Activated naive CD8-positive, alpha-beta T cell treated with anti-CD3 and anti-CD28 coated beads for 36 hours (primary cell): ENCODE results near the gene CALR3. TPM values are rescaled to one million over a fixed set of nuclear protein-coding genes. Genes with fewer than 3 reads are reported as not detected.

Experiments
- DNase-seq: peaks from one replicate; pipeline ENCODE4 v3.0.0; 2021
- H3K27ac Mint-ChIP-seq: one replicate; pipeline ENCODE4 v1.8.0; 2022; ENCODE audit warnings: mild to moderate bottlenecking, moderate library complexity, mixed read lengths
- H3K27me3 Mint-ChIP-seq: one replicate; pipeline ENCODE4 v1.8.0; 2022; ENCODE audit warnings: mild to moderate bottlenecking, mixed read lengths
- H3K36me3 Mint-ChIP-seq: one replicate; pipeline ENCODE4 v1.8.0; 2021; ENCODE audit warnings: mild to moderate bottlenecking, mixed read lengths
- H3K4me1 Mint-ChIP-seq: one replicate; pipeline ENCODE4 v1.8.0; 2021; ENCODE audit warnings: mixed read lengths
- H3K4me3 Mint-ChIP-seq: one replicate; pipeline ENCODE4 v1.8.0; 2022; ENCODE audit warnings: mild to moderate bottlenecking, moderate library complexity, mixed read lengths
- H3K9me3 Mint-ChIP-seq: one replicate; pipeline ENCODE4 v1.8.0; 2022; ENCODE audit warnings: mixed read lengths
- total RNA-seq, 2 experiments: library from RNA; stranded (reverse); gene quantifications; one replicate each; pipeline ENCODE4 v1.2.3, GENCODE V29; 2021

The CALR3 gene
- total RNA-seq, 2 experiments from 2014 or later = 0.16 TPM; not detected in 1

- Mint-ChIP-seq H3K4me1 (no peaks in the 10 kb centered on the region), H3K4me3 (no peak overlapping the region), H3K36me3 (peaks cover 27% of the 10 kb centered on the region), H3K27me3 (no peaks in the 10 kb centered on the region), H3K27ac (no peak overlapping the region), H3K9me3 (no peaks in the 10 kb centered on the region)
- DNase-seq = no peak
Observed at GRCh38 chr19:16529466-16530144, 33.6 kb upstream of the CALR3 start.

- peak; percentile 24 for DNase-seq
- H3K9me3 Mint-ChIP-seq = no peaks in the 10 kb centered on the region
- peaks cover 29% of the 10 kb centered on the region for H3K36me3 Mint-ChIP-seq
- H3K27ac Mint-ChIP-seq = peak overlapping the region; percentile 72
- H3K4me3 Mint-ChIP-seq = no peak overlapping the region
- no peaks in the 10 kb centered on the region for H3K4me1 Mint-ChIP-seq
- H3K27me3 Mint-ChIP-seq = no peaks in the 10 kb centered on the region
Observed at GRCh38 chr19:16527971-16528521, 32.1 kb upstream of the CALR3 start.

GRCh38 chr19:16527334-16527935, 31.5 kb upstream of the CALR3 start:
- H3K9me3 Mint-ChIP-seq = no peaks in the 10 kb centered on the region
- no peak overlapping the region for H3K4me3 Mint-ChIP-seq
- no peaks in the 10 kb centered on the region for H3K4me1 Mint-ChIP-seq
- H3K27me3 Mint-ChIP-seq = no peaks in the 10 kb centered on the region
- H3K36me3 Mint-ChIP-seq = peaks cover 29% of the 10 kb centered on the region
- no peak for DNase-seq
- peak overlapping the region; percentile 5 for H3K27ac Mint-ChIP-seq

- no peaks in the 10 kb centered on the region for H3K9me3 Mint-ChIP-seq
- no peaks in the 10 kb centered on the region for H3K4me1 Mint-ChIP-seq
- H3K27ac Mint-ChIP-seq = no peak overlapping the region
- H3K27me3 Mint-ChIP-seq = no peaks in the 10 kb centered on the region
- H3K36me3 Mint-ChIP-seq = peaks cover 26% of the 10 kb centered on the region
- DNase-seq = no peak
- H3K4me3 Mint-ChIP-seq = no peak overlapping the region
Observed at GRCh38 chr19:16525751-16526481, 29.9 kb upstream of the CALR3 start.

GRCh38 chr19:16524991-16525734, 29.2 kb upstream of the CALR3 start:
- Mint-ChIP-seq H3K27me3 (no peaks in the 10 kb centered on the region), H3K36me3 (peaks cover 28% of the 10 kb centered on the region), H3K9me3 (no peaks in the 10 kb centered on the region), H3K4me3 (no peak overlapping the region), H3K4me1 (no peaks in the 10 kb centered on the region), H3K27ac (no peak overlapping the region)
- DNase-seq = no peak

GRCh38 chr19:16522559-16523377, 26.8 kb upstream of the CALR3 start:
- peaks cover 30% of the 10 kb centered on the region for H3K36me3 Mint-ChIP-seq
- H3K27me3 Mint-ChIP-seq = no peaks in the 10 kb centered on the region
- H3K9me3 Mint-ChIP-seq = no peaks in the 10 kb centered on the region
- no peak overlapping the region for H3K4me3 Mint-ChIP-seq
- no peak overlapping the region for H3K27ac Mint-ChIP-seq
- no peak for DNase-seq
- H3K4me1 Mint-ChIP-seq = no peaks in the 10 kb centered on the region

- no peak overlapping the region for H3K4me3 Mint-ChIP-seq
- H3K4me1 Mint-ChIP-seq = no peaks in the 10 kb centered on the region
- H3K9me3 Mint-ChIP-seq = no peaks in the 10 kb centered on the region
- no peak for DNase-seq
- no peak overlapping the region for H3K27ac Mint-ChIP-seq
- peaks cover 26% of the 10 kb centered on the region for H3K36me3 Mint-ChIP-seq
- no peaks in the 10 kb centered on the region for H3K27me3 Mint-ChIP-seq
Observed at GRCh38 chr19:16521715-16522289, 25.8 kb upstream of the CALR3 start.

- H3K9me3 Mint-ChIP-seq = no peaks in the 10 kb centered on the region
- no peak for DNase-seq
- H3K27ac Mint-ChIP-seq = no peak overlapping the region
- H3K27me3 Mint-ChIP-seq = no peaks in the 10 kb centered on the region
- H3K36me3 Mint-ChIP-seq = peaks cover 26% of the 10 kb centered on the region
- H3K4me3 Mint-ChIP-seq = no peak overlapping the region
- H3K4me1 Mint-ChIP-seq = no peaks in the 10 kb centered on the region
Observed at GRCh38 chr19:16520986-16521624, 25.1 kb upstream of the CALR3 start.

GRCh38 chr19:16520074-16520973, 24.4 kb upstream of the CALR3 start:
- Mint-ChIP-seq H3K27me3 (no peaks in the 10 kb centered on the region), H3K36me3 (peaks cover 26% of the 10 kb centered on the region), H3K9me3 (no peaks in the 10 kb centered on the region), H3K4me1 (no peaks in the 10 kb centered on the region), H3K27ac (no peak overlapping the region), H3K4me3 (no peak overlapping the region)
- DNase-seq = no peak

- Mint-ChIP-seq H3K4me1 (no peaks in the 10 kb centered on the region), H3K4me3 (no peak overlapping the region), H3K36me3 (peaks cover 26% of the 10 kb centered on the region), H3K9me3 (no peaks in the 10 kb centered on the region), H3K27me3 (no peaks in the 10 kb centered on the region), H3K27ac (no peak overlapping the region)
- no peak for DNase-seq
Observed at GRCh38 chr19:16519230-16519687, 23.3 kb upstream of the CALR3 start.

GRCh38 chr19:16518483-16519229, 22.7 kb upstream of the CALR3 start:
- H3K27ac Mint-ChIP-seq = no peak overlapping the region
- H3K9me3 Mint-ChIP-seq = no peaks in the 10 kb centered on the region
- no peak for DNase-seq
- no peaks in the 10 kb centered on the region for H3K4me1 Mint-ChIP-seq
- no peak overlapping the region for H3K4me3 Mint-ChIP-seq
- H3K27me3 Mint-ChIP-seq = no peaks in the 10 kb centered on the region
- peaks cover 21% of the 10 kb centered on the region for H3K36me3 Mint-ChIP-seq

GRCh38 chr19:16518061-16518460, 22.1 kb upstream of the CALR3 start:
- peaks cover 21% of the 10 kb centered on the region for H3K36me3 Mint-ChIP-seq
- no peaks in the 10 kb centered on the region for H3K9me3 Mint-ChIP-seq
- no peak overlapping the region for H3K4me3 Mint-ChIP-seq
- no peak overlapping the region for H3K27ac Mint-ChIP-seq
- DNase-seq = no peak
- H3K27me3 Mint-ChIP-seq = no peaks in the 10 kb centered on the region
- no peaks in the 10 kb centered on the region for H3K4me1 Mint-ChIP-seq
